ENCODE results near the gene VWC2L. TPM values are rescaled to one million over a fixed set of nuclear protein-coding genes. Genes with fewer than 3 reads are reported as not detected.

Gene VWC2L
- total RNA-seq, 1 experiment from 2014 or later, result not detected

GRCh38 chr2:214395040-214395439 lies 15.8 kb upstream of the VWC2L start:
- ChIA-PET POLR2A (no interaction called here), CTCF (no interaction called here)
- no peaks in the 10 kb centered on the region for H3K4me1 Mint-ChIP-seq
- no peak overlapping the region for H3K27ac Mint-ChIP-seq
- no peak overlapping the region for H3K4me3 Mint-ChIP-seq
- H3K9me3 Mint-ChIP-seq, result no peaks in the 10 kb centered on the region
- H3K36me3 Mint-ChIP-seq, result no peaks in the 10 kb centered on the region
- no peak for DNase-seq (ENCODE audit: low spot score)
- H3K27me3 Mint-ChIP-seq (ENCODE audit: low read depth), result no peaks in the 10 kb centered on the region
- TF ChIP-seq SP1 (CRISPR knock-in tag; conservative IDR thresholded peaks at IDR 0.05) (no peak), FOXK1 (CRISPR knock-in tag; IDR thresholded peaks at IDR 0.05) (no peak), ZNF263 (CRISPR knock-in tag; IDR thresholded peaks at IDR 0.05; ENCODE audit: low read depth) (no peak), ZNF219 (CRISPR knock-in tag; IDR thresholded peaks at IDR 0.05; ENCODE audit: borderline replicate concordance) (no peak)
- TF ChIP-seq, protein P1, sequence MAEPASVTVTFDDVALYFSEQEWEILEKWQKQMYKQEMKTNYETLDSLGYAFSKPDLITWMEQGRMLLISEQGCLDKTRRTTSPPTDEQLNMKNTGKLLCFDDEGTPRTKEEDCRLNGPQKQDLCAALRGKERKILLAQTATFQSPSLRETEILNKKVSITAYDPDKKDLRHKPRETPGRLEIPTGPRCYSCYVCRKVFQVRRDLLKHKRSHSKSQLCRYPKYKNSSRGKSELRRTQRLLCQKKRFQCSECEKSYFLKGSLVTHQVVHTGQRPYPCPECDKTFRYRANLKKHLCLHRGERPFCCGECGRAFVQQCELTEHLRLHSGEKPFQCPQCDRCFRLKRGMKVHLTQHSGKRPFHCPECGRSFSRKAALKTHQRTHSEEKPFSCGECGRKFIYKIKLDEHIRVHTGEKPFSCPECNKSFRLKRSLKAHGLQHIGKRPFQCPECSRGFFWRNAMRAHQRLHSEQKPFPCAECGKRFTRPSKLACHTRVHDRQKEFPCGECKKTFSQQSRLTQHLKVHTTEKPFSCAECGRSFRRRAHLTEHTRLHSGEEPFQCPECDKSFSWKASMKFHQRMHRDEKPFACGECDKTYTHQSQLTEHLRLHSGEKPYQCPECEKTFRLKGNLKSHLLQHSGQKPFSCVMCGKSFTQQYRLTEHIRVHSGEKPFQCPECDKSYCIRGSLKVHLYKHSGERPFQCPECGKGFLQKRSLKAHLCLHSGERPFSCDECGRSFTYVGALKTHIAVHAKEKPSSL (CRISPR knock-in tag; conservative IDR thresholded peaks at IDR 0.05), result no peak
- TF ChIP-seq, protein P2, sequence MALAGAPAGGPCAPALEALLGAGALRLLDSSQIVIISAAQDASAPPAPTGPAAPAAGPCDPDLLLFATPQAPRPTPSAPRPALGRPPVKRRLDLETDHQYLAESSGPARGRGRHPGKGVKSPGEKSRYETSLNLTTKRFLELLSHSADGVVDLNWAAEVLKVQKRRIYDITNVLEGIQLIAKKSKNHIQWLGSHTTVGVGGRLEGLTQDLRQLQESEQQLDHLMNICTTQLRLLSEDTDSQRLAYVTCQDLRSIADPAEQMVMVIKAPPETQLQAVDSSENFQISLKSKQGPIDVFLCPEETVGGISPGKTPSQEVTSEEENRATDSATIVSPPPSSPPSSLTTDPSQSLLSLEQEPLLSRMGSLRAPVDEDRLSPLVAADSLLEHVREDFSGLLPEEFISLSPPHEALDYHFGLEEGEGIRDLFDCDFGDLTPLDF (CRISPR knock-in tag; IDR thresholded peaks at IDR 0.05), result no peak
- ATAC-seq, result no peak

- no peaks in the 10 kb centered on the region for H3K9me3 Mint-ChIP-seq
- POLR2A ChIA-PET, result no interaction called here
- H3K36me3 Mint-ChIP-seq, result no peaks in the 10 kb centered on the region
- ATAC-seq, result no peak
- DNase-seq (ENCODE audit: low spot score), result no peak
- no peaks in the 10 kb centered on the region for H3K4me1 Mint-ChIP-seq
- no peaks in the 10 kb centered on the region for H3K27me3 Mint-ChIP-seq (ENCODE audit: low read depth)
- CTCF ChIA-PET, result no interaction called here
- H3K27ac Mint-ChIP-seq, result no peak overlapping the region
- H3K4me3 Mint-ChIP-seq, result no peak overlapping the region
- TF ChIP-seq EMX1 (CRISPR knock-in tag; IDR thresholded peaks at IDR 0.05), result no peak
- TF ChIP-seq ATF6 (CRISPR knock-in tag; IDR thresholded peaks at IDR 0.05), result no peak
- TF ChIP-seq ZBTB21 (CRISPR knock-in tag; IDR thresholded peaks at IDR 0.05; ENCODE audit: borderline replicate concordance), result no peak
- no peak for TF ChIP-seq RORB (CRISPR knock-in tag; IDR thresholded peaks at IDR 0.05)
- TF ChIP-seq, protein P3, sequence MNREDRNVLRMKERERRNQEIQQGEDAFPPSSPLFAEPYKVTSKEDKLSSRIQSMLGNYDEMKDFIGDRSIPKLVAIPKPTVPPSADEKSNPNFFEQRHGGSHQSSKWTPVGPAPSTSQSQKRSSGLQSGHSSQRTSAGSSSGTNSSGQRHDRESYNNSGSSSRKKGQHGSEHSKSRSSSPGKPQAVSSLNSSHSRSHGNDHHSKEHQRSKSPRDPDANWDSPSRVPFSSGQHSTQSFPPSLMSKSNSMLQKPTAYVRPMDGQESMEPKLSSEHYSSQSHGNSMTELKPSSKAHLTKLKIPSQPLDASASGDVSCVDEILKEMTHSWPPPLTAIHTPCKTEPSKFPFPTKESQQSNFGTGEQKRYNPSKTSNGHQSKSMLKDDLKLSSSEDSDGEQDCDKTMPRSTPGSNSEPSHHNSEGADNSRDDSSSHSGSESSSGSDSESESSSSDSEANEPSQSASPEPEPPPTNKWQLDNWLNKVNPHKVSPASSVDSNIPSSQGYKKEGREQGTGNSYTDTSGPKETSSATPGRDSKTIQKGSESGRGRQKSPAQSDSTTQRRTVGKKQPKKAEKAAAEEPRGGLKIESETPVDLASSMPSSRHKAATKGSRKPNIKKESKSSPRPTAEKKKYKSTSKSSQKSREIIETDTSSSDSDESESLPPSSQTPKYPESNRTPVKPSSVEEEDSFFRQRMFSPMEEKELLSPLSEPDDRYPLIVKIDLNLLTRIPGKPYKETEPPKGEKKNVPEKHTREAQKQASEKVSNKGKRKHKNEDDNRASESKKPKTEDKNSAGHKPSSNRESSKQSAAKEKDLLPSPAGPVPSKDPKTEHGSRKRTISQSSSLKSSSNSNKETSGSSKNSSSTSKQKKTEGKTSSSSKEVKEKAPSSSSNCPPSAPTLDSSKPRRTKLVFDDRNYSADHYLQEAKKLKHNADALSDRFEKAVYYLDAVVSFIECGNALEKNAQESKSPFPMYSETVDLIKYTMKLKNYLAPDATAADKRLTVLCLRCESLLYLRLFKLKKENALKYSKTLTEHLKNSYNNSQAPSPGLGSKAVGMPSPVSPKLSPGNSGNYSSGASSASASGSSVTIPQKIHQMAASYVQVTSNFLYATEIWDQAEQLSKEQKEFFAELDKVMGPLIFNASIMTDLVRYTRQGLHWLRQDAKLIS (CRISPR knock-in tag; IDR thresholded peaks at IDR 0.05; ENCODE audit: borderline replicate concordance), result no peak
- TF ChIP-seq, protein P4, sequence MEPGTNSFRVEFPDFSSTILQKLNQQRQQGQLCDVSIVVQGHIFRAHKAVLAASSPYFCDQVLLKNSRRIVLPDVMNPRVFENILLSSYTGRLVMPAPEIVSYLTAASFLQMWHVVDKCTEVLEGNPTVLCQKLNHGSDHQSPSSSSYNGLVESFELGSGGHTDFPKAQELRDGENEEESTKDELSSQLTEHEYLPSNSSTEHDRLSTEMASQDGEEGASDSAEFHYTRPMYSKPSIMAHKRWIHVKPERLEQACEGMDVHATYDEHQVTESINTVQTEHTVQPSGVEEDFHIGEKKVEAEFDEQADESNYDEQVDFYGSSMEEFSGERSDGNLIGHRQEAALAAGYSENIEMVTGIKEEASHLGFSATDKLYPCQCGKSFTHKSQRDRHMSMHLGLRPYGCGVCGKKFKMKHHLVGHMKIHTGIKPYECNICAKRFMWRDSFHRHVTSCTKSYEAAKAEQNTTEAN (CRISPR knock-in tag; IDR thresholded peaks at IDR 0.05), result no peak
- TF ChIP-seq JUN (CRISPR knock-in tag; IDR thresholded peaks at IDR 0.05), result no peak
- no peak for TF ChIP-seq JAZF1 (CRISPR knock-in tag; IDR thresholded peaks at IDR 0.05)
- TF ChIP-seq, protein P5, sequence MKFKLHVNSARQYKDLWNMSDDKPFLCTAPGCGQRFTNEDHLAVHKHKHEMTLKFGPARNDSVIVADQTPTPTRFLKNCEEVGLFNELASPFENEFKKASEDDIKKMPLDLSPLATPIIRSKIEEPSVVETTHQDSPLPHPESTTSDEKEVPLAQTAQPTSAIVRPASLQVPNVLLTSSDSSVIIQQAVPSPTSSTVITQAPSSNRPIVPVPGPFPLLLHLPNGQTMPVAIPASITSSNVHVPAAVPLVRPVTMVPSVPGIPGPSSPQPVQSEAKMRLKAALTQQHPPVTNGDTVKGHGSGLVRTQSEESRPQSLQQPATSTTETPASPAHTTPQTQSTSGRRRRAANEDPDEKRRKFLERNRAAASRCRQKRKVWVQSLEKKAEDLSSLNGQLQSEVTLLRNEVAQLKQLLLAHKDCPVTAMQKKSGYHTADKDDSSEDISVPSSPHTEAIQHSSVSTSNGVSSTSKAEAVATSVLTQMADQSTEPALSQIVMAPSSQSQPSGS (CRISPR knock-in tag; IDR thresholded peaks at IDR 0.05; ENCODE audit: borderline replicate concordance, low read depth), result no peak
- no peak for TF ChIP-seq AR (CRISPR knock-in tag; IDR thresholded peaks at IDR 0.05)
- no peak for TF ChIP-seq ZNF317 (CRISPR knock-in tag; IDR thresholded peaks at IDR 0.05; ENCODE audit: borderline replicate concordance, low read depth)
- TF ChIP-seq NR1H2 (CRISPR knock-in tag; IDR thresholded peaks at IDR 0.05), result no peak
- TF ChIP-seq, protein P6, sequence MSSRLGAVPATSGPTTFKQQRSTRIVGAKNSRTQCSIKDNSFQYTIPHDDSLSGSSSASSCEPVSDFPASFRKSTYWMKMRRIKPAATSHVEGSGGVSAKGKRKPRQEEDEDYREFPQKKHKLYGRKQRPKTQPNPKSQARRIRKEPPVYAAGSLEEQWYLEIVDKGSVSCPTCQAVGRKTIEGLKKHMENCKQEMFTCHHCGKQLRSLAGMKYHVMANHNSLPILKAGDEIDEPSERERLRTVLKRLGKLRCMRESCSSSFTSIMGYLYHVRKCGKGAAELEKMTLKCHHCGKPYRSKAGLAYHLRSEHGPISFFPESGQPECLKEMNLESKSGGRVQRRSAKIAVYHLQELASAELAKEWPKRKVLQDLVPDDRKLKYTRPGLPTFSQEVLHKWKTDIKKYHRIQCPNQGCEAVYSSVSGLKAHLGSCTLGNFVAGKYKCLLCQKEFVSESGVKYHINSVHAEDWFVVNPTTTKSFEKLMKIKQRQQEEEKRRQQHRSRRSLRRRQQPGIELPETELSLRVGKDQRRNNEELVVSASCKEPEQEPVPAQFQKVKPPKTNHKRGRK (CRISPR knock-in tag; IDR thresholded peaks at IDR 0.05; ENCODE audit: borderline replicate concordance), result no peak
Measured at GRCh38 chr2:214401580-214401979, 9.3 kb upstream of the VWC2L start.
